GM21390 (cell line): Measurements from ENCODE around the gene TRRAP.

Source experiments
- ATAC-seq: cut with Tn5 transposase; IDR thresholded peaks from one replicate; pipeline ENCODE4 v1.9.1; 2021; ENCODE audit not compliant: unreplicated experiment

The TRRAP gene

DNA sequence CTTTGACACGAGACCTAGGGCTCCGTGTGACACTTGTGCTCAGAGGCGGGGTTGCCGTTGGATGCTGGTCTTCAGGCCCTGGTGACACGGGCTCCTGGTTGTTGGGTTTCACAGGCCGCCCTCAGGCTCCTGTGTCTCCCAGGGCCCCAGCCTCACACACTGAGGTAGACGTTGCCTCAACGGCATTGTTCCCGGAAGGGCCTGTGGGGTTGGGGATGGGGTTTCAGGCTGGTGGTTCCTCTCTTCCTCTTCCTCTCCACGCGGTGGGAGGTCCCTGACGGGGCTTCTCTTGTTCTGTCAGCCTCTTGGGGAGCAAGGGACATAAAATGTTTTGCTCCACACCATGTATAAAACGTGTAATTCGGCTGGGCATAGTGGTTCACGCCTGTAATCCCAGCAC lies 125.1 kb downstream of the TRRAP start:
- ATAC-seq: no peak

DNA sequence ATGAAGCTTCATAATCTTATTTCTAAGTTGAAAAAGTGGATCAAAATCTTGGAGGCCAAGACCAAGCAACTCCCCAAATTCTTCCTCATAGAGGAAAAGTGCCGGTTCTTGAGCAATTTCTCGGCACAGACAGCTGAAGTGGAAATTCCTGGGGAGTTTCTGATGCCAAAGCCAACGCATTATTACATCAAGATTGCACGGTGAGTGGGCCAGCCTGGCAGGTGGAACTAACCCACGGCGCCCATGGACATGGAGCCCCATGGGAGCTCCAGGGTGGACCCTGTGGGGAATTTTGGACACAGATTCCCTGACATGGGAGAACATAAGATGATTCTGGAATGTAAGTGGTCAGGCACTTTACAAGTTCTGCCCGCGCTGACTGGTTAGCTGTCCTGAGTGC lies 125.9 kb downstream of the TRRAP start:
- no peak for ATAC-seq

DNA sequence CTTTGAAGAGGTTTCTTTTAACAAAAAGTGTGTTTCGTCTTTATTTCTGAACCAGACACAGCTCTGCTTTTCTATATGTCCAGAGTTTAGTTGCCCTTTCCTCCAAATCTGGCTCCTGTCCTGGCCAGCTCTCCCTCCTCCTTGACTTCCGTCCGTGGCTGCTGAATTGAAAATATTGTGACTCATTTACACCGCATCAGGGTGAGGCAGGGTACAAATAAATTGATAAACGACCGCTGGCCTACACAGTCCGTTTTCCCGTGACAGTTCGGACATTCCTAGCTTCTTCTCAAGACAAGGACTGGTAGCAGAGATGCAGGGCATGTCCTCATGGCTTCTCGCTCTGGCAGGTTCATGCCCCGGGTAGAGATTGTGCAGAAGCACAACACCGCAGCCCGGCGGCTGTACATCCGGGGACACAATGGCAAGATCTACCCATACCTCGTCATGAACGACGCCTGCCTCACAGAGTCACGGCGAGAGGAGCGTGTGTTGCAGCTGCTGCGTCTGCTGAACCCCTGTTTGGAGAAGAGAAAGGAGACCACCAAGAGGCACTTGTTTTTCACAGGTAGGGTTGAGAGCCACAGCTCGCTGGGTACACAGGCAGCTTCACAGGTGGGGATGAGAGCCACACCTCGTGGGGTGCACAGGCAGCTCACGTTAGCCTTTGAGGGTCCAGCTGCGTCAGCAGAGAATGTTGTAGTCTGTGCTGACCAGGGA lies 126.6 kb downstream of the TRRAP start:
- ATAC-seq: no peak

DNA sequence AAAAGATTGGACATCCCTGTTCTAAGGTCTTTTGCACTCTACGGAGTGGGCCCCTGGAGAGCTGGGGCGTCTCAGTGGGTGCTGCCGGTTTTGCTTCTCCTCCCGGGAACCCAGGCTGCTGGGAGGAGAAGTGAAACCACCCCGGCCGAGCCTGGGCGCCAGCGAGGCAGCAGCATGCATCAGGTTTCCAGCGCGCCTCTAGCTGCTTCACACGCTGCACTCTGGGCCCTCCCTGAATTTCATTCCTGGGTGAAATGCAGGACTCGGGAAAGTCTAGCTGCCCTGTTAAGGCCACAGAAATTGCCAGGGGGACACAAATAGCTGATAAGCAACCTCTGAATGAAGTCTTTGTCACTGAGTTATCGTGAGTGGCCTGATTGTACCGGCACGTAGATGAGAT lies 127.4 kb downstream of the TRRAP start:
- no peak for ATAC-seq

DNA sequence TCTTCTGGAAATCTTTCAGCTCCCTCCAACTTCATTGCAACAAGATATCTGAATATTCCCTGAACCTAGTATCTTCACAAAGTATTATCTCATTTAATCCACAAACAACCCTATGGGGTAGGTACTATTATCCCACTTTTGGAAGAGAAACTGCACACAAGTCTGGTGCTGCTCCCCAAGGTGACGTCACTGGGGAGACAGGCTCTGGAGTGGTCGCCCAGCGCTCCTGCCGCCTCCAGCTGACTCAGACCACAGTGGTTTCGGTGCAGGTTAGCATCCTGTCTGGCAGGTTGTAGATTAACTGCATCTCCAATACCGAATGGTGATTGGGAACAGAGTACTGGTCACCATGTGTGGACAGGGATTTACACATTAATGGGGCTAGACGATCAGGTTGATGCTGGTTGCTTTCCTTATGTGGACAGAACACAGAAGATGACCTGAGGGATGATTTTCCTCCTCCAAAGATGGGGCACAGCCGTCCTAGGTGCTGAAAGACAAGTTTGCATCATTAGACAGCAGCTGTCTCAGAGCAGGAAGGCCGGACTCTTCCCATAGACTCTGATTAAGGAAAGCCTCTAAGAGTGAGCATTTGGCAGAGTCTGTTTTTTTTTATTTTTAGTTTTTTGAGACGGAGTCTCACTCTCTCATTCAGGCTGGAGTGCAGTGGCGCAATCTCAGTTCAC lies 128.6 kb downstream of the TRRAP start:
- no peak for ATAC-seq

DNA sequence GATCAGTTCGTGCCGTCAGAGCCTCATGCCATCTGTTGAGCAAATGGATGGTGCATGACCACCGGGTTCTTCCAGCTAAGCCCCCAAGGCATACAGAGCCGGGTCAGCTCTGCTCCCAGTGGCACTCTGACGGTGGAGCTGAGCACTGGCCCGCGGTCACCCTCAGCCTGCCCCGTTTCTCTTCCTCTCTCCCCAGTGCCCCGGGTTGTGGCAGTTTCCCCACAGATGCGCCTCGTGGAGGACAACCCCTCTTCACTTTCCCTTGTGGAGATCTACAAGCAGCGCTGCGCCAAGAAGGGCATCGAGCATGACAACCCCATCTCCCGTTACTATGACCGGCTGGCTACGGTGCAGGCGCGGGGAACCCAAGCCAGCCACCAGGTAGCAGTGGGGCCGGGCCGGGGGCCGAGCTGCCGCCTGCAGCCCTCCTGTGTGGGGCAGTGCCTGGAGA lies 129.9 kb downstream of the TRRAP start:
- no peak for ATAC-seq

DNA sequence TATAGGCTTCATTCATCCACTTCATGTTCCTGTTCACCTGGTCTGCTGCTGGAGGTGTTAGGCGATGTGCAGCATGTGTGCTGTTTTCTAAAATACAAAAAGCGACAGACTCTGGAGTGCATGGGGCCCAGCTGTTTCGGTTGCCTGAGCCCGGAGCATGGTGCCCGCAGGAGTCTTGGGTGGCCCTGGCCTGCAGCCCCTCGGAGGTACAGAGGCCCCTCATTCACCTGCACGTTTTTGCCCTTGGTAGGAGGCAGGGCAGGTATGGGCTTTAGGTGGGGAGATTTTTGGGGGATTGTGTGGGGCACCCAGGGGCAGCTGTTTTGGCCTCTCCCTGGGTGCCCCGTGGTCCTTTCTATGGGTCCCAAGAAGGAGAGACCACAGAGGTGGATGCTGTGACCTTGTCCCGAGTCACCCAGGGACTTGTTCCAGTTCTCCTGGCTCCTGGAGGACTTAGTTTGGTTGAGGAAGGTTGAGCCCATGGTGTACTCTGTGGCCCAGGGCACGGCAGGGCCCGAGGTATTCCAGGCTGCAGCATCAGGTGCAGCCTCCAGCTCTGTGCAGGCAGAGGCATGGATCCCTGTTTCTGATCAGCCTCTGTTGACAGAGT lies 130.7 kb downstream of the TRRAP start:
- no peak for ATAC-seq

DNA sequence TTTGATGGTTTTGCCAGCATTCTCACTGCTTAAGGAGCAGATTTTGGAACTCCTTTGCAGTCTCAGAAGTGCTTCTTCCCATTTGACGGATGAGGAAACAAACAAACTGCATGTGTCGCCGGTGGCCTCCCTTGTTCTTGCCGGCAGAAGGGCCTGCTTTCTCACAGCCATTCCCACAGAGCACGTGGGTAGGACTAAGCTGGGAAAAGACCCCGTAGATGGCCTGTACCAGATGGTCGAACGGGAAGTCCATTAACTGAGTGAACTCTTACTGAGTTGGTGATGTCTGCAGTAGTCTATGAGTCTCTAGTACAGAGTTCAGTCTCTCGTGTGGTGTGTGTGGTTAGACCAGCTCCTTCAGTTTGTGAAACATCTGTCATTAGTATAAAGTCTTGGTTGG lies 131.9 kb downstream of the TRRAP start:
- ATAC-seq: no peak

DNA sequence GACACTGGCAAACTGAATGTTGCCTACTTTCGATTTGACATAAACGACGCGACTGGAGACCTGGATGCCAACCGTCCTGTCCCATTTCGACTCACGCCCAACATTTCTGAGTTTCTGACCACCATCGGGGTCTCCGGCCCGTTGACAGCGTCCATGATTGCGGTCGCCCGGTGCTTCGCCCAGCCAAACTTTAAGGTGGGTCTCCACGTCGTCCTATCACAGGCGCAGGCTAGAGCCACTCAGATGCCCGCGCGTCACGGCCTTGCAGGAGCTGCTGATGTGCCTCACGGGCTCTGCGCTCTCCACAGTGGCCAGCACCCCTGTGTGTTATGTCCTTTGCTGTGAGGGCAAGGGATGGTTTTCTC lies 133.0 kb downstream of the TRRAP start:
- no peak for ATAC-seq

DNA sequence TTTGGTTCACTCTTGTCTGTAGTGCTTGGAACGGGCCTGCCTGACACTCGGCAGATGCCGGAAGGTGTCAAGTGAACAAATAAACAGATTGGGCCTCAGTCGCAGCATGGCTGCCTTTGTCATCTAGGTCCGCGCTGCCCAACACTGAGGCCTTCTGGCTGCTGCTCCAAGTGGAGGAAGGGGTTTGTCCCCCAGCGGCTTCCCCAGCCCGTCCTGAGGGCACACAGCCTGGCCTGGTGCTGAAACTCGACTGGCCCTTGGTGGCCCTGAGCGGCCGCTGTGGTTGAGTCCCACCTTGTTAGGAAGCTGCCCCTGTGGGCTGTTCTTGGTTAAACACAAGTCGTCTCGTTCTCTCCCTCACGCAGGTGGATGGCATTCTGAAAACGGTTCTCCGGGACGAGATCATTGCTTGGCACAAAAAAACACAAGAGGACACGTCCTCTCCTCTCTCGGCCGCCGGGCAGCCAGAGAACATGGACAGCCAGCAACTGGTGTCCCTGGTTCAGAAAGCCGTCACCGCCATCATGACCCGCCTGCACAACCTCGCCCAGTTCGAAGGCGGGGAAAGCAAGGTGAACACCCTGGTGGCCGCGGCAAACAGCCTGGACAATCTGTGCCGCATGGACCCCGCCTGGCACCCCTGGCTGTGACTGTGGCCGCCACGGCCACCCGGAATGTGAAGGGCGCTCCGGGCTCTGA lies 133.5 kb downstream of the TRRAP start:
- no peak for ATAC-seq

DNA sequence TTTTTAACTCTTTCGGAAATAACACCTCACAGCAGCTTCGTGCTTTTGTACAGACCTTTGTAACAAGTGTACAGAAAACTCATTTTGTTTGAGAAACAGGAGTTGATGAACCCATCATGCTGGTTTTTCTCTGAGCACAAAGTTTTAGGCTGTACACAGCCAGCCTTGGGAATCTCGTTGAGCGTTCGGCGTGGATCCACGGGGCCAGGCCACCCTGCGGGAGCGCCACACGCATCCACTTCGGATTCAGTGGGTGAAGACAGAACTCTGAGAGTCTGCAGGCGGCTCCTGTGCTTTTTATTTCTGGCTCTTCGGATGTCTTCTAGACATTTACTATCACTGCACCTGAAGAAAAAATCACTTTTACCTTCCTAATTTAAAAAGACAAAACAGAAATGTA lies 134.4 kb downstream of the TRRAP start:
- no peak for ATAC-seq

DNA sequence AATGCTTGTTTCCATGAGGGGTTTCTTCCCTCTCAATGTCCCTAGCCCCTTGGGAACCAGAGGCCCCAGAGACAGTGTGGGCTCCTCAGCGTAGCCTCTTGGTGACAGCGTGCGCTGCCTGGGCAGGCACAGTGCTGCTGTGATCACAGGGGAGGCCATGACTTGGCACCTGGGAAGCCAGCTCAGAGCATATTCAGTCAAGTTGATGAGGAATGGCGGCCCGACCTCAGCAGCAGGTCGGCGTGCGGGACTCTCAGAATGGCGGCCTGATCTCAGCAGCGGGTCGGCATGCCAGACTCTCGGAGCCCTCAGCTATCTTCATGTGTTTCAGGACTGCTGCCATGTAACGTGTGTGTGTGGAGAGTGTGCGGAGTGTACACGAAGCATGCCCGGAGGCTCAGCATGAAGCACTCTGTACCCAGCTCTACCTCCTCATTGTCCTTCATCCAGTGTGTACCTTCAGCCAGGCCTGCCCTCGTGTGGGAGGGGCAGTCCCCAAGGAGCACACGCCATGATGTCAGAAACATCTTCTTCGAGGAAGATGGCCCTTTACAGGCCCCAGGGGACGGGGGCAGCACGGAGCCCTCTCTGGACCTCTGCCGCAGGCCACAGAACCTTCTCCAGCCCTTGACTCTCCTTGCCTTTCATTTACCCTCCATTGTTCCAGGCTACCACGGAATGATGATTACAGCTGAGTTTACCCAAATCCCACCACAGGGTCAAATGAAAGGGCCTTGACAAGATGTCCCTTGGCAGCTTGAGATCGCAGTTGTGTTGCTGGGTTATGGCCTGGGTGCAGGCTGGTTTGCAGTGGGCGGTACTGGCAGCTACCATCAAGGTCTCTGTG lies 135.2 kb downstream of the TRRAP start:
- no peak for ATAC-seq

DNA sequence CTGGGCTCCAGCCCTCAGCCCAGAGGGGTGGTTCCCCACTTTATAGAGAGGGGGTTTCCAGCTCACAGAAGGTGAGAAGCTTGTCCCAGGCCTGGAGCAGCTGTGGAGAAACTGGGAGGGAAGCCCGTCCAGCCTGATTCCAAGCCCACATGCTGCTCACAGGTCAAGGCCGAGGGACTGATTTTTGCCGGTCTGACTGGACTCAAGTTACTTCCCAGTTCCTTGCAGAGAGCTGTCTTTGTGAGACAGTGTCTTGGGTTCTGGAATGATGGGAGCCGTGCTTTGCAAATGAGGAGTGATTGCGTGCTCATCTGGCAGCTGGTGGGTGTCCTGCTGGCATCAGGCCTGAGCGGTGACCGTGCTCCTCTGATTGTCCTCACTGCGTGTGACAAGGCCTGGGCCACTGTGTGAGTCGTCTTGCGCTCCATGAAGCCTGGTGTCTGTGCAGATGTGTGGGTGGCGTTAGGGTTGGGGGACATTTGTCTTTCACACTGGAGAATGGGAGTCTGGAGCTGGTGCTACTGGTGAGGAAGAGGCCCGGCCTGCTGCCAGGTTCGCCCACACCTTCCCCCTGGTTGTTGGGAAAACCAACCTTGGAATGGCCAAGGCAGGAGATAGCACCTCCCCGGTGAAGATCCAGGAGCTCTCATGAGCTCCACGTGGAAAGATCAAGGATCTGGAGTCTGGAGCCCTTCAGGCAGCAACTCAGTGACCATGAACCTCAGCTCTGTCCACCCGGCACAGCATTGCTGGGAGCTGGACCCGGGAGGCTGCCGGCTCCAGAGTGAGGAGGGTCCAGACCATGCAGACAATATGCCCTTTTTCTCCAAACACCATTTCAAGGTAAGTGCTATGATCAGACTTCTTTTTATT lies 136.0 kb downstream of the TRRAP start:
- no peak for ATAC-seq

DNA sequence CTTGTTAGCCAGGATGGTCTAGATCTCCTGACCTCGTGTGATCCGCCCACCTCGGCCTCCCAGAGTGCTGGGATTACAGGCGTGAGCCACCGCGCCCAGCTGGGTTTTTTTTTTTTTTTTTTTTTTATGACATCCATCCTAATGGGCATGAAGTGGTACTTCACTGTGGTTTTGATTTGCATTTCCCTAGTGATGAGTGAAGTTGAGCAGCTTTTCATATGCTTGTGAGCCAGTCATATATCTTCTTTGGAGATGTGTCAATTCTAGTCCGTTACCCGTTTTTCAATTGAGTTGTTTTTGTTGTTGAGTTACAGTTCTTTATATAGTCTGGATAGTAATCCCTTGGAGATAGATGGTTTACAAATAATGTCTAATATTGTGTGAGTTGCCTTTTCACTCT lies 137.9 kb downstream of the TRRAP start:
- no peak for ATAC-seq

DNA sequence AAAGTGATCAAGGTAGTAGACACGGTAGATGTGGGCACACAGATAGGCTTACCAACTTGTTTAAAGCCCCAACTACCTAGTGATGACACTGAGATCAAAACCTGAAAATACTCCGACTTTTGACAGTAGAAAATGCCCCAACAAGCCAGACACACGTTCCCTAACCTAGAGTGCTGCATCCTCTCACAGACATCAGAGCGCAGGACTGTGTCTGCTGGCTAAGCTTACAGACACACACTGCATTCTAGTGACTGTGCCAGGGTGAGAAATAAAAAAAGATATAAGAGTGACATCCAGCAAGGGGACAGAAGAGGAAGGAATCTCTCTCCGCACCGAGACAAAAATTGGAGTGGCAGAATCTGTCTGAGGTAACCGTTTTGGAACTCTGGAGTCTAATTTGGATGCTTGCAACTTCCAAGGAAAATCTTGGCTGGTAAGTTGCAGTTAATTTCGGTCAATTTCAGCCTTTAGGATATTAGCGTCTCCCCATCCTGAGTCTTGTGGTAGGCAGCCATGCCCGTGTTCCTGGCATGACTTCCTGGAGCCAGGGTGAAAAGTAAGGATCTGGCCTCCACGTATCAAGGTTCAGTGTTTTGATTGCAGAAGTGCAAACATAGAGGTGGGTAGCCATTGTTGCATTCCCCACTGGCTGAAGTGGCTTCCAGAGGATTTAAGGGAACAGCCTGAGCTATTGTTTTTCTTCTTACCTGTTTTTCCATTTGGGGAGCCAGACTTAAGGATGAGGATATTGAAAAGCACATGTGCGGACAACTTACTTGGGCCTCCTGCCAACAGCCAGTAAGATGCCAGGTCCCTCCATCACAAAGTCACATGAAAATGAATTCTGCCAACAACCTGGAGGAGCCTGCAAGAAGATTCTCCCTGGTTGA lies 141.4 kb downstream of the TRRAP start:
- no peak for ATAC-seq

DNA sequence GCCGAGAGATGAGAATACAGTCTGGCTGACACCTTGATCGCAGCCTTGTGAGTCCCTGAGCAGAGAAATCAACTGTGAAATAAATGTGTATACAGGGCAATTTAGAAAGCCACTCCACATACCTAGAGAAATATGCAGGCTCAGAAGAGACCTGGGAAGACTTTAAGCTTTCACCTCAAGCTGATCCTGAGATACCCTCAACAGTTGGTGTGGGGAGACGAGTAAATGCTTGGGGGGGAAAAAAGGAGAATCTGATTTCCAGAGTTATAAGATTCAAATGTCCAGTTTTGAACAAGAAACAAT lies 142.0 kb downstream of the TRRAP start:
- ATAC-seq: no peak

DNA sequence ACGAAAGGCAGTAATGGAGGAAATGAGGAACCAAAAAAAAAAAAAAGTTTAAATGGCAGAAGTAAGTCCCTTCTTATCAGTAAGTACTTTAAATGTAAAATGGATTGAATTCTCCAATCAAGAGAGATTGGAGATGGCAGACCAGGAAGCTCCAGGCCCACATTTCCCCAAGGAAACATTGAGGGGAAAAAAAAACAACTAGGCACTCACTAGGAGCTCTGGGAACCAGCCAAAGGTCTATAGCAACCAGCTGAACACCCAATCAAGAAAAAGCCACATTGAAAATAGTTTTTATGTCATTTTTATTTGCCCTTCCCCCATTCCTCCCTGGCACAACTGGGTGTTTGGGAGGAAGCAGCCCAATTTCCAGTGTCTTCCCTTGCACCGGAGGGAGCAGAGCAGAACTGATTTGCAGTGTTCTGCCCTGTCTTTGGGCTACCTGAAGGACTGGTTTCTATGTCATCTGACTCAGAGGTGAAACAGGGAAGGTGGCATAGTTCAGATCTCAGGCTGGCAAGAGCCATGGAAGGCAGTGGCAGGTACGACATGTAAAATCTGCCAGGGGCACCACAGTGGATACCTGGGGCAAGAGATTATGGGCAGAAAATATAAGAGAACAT lies 143.7 kb downstream of the TRRAP start:
- no peak for ATAC-seq

DNA sequence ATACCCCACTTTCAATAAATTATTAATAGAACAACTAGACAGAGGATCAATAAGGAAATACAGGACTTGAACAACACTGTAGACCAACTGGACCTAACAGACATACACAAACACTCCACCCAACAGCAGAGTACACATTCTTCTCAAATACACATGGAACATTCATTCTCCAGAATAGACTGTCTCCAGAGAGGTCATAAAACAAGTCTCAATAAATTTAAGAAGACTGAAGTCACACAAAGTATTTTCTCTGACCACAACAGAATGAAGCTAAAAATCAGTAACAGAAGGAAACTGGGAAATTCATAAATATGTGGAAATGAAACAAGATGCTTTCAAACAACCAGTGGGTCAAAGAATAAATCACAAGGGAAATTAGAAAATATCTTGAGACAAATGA lies 145.7 kb downstream of the TRRAP start:
- ATAC-seq: no peak

DNA sequence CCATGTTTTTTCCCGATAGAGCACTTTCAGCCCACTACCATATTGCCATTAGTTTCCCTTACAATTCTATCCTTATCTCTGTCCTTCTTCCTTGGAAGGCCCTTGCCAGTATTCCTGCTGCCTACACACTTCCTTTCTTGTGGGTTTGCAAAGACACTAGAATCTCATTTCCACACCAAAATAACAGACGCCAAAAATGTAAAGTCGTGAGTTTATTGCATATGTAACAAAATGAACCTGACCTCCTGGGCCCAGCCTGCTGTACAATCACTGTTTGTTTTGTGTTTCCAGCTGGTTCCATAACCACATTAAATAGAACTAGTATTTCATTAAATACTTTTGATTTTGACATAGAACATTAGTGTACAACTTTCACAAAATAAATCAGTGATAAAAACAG lies 148.9 kb downstream of the TRRAP start:
- no peak for ATAC-seq
